SK-N-MC (cell line): ENCODE results near the gene B3GALT5.

Experiments used
- EZH2 ChIP-seq: fragments of 200-600 bp; sonication (generic); IDR thresholded peaks from one replicate; pipeline ENCODE4 v1.6.1; 2017; ENCODE audit warnings: antibody characterized with exemption
- POLR2AphosphoS5 ChIP-seq: IDR thresholded peaks from 2 replicates; pipeline ENCODE4 v1.6.1; 2012; ENCODE audit warnings: mild to moderate bottlenecking, low read depth, low read length, borderline replicate concordance

- TF ChIP-seq POLR2AphosphoS5 (no peak), EZH2 (no peak)
Measured at GRCh38 chr21:39707316-39707715, 94.6 kb downstream of the B3GALT5 start.
